OCI-LY1 (cell line): ENCODE data around the gene MYO5B.

Experiments
- EZH2 ChIP-seq: fragments of 200-600 bp; sonication (generic), shearing (Covaris generic); IDR thresholded peaks from 2 replicates; pipeline ENCODE4 v1.8.0; 2017; ENCODE audit warnings: borderline replicate concordance, mixed run types, mild to moderate bottlenecking, antibody characterized with exemption, low read length, moderate library complexity, mixed read lengths
- TF ChIP-seq, protein P1 (sequence below): fragments of 200-600 bp; sonication (generic), shearing (Covaris generic); IDR thresholded peaks from 2 replicates; pipeline ENCODE4 v1.5.1; 2017; ENCODE audit warnings: mild to moderate bottlenecking, antibody characterized with exemption, low read length, moderate library complexity, mixed read lengths

DNA sequence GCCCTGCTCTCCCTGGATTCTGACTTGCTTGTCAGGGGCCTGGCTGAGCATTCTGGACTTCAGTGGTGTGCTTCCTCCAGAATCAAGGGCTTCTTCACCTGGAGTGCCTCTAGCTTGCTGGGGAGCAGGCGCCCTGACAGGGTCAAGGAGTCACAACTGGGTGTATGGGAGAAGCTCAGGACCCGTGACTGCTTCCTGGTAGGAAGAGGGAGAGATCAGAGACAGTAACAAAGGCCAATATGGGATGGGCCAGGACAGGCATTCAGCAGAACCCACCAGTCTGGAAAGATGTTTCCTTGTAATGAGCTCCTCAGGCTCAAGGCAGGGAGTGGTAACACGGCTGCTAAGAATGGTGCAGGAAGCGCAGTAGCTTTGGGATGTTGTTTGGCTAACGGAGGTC lies 277.2 kb downstream of the MYO5B start:
- TF ChIP-seq, protein P1, sequence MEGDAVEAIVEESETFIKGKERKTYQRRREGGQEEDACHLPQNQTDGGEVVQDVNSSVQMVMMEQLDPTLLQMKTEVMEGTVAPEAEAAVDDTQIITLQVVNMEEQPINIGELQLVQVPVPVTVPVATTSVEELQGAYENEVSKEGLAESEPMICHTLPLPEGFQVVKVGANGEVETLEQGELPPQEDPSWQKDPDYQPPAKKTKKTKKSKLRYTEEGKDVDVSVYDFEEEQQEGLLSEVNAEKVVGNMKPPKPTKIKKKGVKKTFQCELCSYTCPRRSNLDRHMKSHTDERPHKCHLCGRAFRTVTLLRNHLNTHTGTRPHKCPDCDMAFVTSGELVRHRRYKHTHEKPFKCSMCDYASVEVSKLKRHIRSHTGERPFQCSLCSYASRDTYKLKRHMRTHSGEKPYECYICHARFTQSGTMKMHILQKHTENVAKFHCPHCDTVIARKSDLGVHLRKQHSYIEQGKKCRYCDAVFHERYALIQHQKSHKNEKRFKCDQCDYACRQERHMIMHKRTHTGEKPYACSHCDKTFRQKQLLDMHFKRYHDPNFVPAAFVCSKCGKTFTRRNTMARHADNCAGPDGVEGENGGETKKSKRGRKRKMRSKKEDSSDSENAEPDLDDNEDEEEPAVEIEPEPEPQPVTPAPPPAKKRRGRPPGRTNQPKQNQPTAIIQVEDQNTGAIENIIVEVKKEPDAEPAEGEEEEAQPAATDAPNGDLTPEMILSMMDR: no peak
- no peak for TF ChIP-seq EZH2
